C1 segment of cervical spinal cord (tissue), 14 donors: ENCODE data around the gene TMEM69.
"Not testable (repeated sequence)": the region's sequence is repeated elsewhere in the genome, so short reads cannot be mapped to it uniquely, and the experiment has no call there.

Experiments used
- DNase-seq, 14 donors: peaks; one replicate each; lab custom pipeline; 2025; lab: John Stamatoyannopoulos, UW

The TMEM69 gene

GRCh38 chr1:45677751-45678245 is 10.2 kb upstream of the TMEM69 start:
- no peak for DNase-seq

DNA sequence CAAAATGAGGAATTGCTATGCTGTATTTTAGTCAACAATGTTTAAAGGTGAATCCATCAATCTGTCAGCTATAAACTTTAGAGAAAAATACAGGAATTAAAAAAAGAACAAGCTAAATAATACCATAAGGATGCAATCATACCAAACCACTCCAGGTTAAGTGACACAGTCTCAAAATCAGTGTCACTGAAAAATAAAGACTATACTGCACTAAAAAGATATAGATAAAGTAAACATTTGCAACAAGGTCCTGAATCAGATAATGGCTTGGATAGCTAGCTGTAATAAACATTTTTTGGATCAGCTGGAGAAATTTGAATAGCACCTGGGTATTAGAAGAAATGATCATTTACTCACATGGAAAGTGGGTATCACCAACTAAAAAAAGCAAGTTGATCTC is 9.5 kb upstream of the TMEM69 start:
- no peak for DNase-seq

- DNase-seq: peak in 1 of 14 donors; percentile 2
Observed at GRCh38 chr1:45679123-45679522, 8.9 kb upstream of the TMEM69 start.

- no peak for DNase-seq
Observed at GRCh38 chr1:45682942-45683341, 5.0 kb upstream of the TMEM69 start.

GRCh38 chr1:45684402-45684801 is 3.6 kb upstream of the TMEM69 start:
- DNase-seq: no peak

- no peak for DNase-seq
Observed at GRCh38 chr1:45685308-45686014, 2.5 kb upstream of the TMEM69 start.

DNA sequence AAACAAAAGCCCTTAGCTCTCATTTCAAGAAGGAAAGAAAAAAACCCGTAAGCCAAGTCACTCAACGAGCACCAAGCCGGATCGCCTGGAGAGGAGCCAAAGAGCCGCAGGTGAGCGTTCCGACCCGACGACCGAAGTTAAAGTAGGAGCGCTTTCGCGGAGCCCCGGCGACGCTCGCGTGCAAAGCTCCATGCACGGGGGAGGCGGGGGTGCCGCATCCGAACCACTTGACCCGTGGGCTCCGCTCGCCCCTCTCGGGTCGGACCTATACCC is 2.0 kb upstream of the TMEM69 start:
- DNase-seq: peak in 5 of 14 donors; percentile 65 to 79 (median 75)

DNA sequence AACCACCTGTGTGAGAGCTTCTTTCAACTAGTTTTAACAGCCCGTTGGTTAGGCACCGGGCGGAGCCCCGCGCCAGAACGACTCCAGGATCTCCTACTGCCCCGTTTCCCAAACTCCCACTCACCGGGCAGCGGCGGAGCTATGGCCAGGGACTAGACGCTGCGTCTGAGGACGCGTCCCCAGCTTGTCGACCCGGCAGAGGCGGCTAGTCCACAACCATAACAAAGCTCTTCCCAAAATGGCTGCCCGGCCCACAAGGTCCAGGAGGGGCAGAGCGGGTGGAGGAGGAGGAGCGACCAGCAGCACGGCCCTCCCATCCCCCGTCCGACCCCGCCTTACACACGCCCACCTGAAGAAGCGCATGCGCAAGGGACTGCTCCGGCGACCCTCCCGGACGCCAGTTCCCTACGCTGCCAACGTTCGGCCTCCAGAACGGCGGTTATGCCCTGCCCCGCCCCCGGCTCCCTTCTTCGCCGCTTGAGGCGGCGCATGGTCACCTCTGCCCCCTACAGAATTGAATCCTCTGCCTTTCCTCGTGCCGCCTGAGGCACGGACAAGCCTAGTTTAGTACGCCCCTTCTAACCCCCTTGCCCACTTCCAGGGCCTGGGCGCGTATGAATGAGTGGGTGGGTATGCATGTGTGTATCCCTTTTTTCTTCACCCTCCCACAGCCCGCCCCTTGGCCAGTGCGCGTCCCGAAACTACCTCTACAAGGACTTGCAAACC is 1.5 kb upstream of the TMEM69 start, which contains the start of gene GPBP1L1:
TSS of gene GPBP1L1 (minus strand) at position 246 of the 726 bp plus-strand sequence. CDS start 27,446 bp downstream, outside the sequence.
- DNase-seq: peak; percentile 82 to 98 (median 96)

- peak; percentile 70 to 99 (median 96) for DNase-seq
Observed at GRCh38 chr1:45687014-45687753, 797 bp upstream of the TMEM69 start.

DNA sequence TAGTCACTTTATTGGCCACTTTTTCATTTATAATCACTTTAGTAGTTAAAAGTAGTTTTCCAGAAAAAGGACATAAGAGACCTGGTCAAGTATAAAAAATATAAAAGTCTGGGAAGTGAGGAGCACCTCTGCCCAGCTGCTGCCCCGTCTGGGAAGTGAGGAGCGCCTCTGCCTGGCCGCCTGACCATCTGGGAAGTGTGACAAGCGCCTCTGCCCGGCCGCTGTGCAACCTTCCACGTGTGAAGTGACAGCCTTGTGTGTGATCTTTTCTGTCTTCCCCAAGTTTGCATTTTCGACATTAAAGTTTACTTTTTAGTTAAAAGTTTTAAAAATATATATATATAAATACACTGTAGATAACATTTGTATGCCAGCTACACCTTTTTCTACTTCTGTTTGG is 5.8 kb downstream of the TMEM69 start:
- not testable (repeated sequence) for DNase-seq

DNA sequence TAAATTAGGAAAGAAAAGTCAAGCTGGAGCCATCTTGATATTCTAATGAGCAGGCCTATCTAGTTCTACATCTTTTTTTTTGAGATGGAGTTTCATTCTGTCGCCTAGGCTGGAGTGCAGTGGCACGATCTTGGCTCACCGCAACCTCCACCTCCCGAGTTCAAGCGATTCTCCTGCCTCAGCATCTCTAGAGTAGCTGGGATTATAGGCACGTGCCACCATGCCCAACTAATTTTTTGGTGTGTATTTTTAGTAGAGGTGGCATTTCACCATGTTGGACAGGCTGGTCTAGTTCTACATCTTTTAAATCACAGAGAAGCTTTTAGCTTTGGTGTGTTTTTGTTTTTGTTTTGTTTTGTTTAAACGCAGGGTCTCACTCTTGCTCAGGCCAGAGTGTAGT is 6.8 kb downstream of the TMEM69 start:
- DNase-seq: no peak

DNA sequence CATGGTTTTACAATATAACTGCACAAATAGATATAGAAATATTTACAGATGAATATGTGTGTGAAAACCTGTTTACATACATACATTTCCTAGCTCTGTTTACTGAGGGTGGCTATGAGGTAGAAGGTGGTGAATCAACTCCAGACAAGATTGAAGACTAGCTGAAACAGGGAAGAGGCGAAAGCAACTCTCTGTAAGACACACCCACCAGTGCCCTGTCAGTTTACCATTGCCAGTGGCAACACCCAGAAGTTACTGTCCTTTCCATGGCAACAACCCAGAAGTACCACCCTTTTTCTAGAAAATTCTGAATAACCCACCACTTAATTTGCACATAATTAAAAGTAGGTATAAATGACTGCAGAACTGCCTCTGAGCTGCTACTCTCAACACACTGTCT is 16.7 kb downstream of the TMEM69 start:
- no peak for DNase-seq

GRCh38 chr1:45713711-45714110 is 25.7 kb downstream of the TMEM69 start:
- no peak for DNase-seq

DNA sequence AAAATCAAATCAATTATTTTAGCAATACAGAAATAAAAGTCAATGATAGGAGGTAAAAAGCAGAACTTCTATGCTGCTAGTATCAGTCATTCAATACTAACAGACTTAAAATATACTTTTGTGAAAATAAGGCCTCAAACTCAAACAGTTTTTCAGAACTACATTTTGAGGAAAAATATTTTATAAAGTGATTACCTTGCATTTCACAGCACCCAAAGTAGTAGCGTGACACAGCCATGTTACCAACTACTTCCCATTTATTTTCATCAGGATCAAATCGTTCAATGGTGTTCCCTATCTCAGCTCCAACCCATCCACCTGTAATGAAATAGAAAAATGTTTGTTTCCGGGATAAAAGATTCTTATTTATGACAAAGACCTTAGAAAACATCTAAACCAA is 28.7 kb downstream of the TMEM69 start:
- DNase-seq: no peak

DNA sequence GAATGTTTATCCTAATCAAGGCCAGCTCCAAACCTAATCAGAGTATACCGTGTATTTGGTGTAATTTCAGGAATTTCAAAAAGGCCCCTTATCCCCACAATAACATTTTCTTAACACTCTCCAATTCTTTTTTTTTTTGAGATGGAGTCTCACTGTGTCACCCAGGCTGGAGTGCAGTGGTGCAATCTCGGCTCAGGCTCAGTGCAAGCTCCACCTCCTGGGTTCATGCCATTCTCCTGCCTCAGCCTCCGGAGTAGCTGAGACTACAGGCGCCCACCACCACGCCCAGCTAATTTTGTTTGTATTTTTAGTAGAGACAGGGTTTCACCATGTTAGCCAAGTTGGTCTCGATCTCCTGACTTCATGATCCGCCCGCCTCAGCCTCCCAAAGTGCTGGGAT is 29.4 kb downstream of the TMEM69 start:
- not testable (repeated sequence) for DNase-seq

DNA sequence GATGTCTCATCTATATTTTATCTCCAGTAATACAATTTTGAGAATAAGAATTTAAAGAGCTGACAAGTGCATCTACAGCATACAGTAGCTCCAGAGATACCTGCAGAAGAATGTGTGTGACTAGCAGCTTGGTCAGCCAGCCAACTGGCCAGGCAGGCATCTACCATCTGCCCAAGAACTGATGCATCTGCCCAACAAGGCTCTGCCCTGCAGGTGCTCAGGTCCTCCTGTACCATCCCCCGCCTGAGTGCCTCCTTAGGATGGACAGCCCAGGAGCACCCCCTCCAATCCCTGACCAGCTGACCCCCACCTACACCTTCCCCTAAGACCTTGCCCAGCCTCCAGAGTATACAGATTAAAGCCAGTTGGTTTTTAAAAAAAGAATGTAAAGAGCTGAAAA is 30.3 kb downstream of the TMEM69 start:
- DNase-seq: peak in 1 of 14 donors; percentile 77

DNA sequence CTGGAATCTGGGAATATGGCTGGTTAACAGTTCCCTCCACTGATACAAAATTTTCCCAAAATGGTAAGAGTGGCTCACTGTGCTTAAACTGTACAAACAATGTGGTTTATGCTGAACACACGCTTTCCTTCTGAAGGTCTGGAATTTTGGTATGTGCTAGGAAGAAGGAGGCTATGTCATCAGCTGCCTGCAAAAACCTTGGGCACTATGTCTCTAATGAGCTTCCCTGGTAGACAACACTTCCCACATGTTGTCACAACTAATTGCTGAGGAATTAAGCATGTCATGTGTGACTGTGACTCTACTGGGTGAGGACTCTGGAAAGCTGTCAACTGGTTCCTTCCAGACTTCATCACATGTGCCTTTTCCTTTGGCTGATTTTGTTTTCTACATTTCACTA is 33.2 kb downstream of the TMEM69 start:
- no peak for DNase-seq

DNA sequence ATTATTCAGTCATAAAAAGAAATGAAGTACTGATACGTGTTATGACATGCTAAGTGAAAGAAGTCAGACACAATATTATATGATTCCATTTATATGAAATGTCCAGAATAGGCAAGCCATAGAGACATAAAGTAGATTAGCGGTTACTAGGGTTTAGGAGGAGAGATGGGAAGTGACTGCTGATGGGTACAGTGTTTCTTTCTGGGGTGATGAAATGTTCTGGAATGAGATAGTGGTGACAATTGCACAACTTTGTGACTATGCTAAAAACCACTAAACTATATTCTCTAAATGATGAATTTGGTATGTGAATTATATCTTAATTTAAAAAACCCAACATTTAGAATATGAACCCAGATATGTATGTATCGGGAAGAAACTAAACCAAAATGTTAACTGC is 34.8 kb downstream of the TMEM69 start:
- no peak for DNase-seq

DNA sequence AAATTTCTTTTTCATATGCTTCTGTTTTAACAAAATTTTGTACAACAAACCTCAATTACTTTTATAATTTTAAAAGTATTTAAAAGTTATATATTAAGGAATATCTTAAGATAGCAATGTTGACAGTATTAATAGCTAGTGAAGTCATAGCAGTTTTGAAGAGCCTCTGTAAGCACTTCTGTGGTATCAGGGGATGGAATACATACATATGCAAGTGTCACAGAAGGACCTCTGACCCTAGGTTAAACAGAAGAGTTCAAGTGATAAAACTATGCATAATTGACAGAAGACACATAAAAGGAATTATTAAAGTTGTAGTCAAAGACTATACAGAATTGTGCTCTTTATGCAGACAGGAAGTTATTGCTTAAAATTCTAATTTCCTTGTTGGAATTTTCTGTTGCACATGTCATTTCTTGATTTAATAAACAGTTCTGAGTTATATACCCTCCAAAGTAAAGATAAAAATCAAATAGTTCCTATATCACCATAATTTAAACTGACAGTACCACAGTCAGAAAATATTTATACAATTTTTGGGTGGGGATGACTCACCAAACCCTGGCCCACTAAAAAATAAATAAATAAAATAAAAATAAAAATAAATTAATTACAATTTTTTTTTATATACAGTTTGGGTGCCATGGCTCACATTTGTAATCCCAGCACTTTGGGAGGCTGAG is 35.4 kb downstream of the TMEM69 start:
- DNase-seq: no peak

- DNase-seq: not testable (repeated sequence)
Observed at GRCh38 chr1:45726007-45726406, 38.0 kb downstream of the TMEM69 start.

GRCh38 chr1:45730075-45730779 is 42.2 kb downstream of the TMEM69 start:
- DNase-seq: no peak
